Trophoblast cell (in vitro differentiated cells and primary cell): ENCODE data around the gene SMARCD3.

Source experiments
- DNase-seq, 2 donors: peaks; one replicate each; pipeline ENCODE4 v3.0.0-alpha.2; 2016
- H2AFZ ChIP-seq: 2 replicates; pipeline ENCODE4 v1.6.1; 2013; ENCODE audit warnings: low read length, moderate library complexity, mild to moderate bottlenecking; ENCODE audit not compliant: insufficient read depth, poor library complexity
- H2AK5ac ChIP-seq: 2 replicates; pipeline ENCODE4 v1.6.1; 2013; ENCODE audit warnings: mild to moderate bottlenecking, low read length
- H2BK120ac ChIP-seq: 2 replicates; pipeline ENCODE4 v1.6.1; 2013; ENCODE audit warnings: low read length, mild to moderate bottlenecking, moderate library complexity; ENCODE audit not compliant: insufficient read depth, poor library complexity
- H2BK12ac ChIP-seq: 2 replicates; pipeline ENCODE4 v1.6.1; 2013; ENCODE audit warnings: mild to moderate bottlenecking, low read length, moderate library complexity
- H2BK5ac ChIP-seq: 2 replicates; pipeline ENCODE4 v1.6.1; 2013; ENCODE audit warnings: low read length, low read depth, moderate library complexity, mild to moderate bottlenecking; ENCODE audit not compliant: poor library complexity
- H3K14ac ChIP-seq: 2 replicates; pipeline ENCODE4 v1.6.1; 2013; ENCODE audit warnings: mild to moderate bottlenecking, low read length
- H3K18ac ChIP-seq: 2 replicates; pipeline ENCODE4 v1.6.1; 2013; ENCODE audit warnings: mild to moderate bottlenecking, low read length
- H3K23ac ChIP-seq: 2 replicates; pipeline ENCODE4 v1.6.1; 2013; ENCODE audit warnings: low read length
- H3K27ac ChIP-seq: 2 replicates; pipeline ENCODE4 v1.5.1; 2013; ENCODE audit warnings: low read depth, mild to moderate bottlenecking, inconsistent platforms, low read length, moderate library complexity
- H3K27me3 ChIP-seq: 2 replicates; pipeline ENCODE4 v1.6.1; 2013; ENCODE audit warnings: inconsistent platforms, mild to moderate bottlenecking, low read length, moderate library complexity; ENCODE audit not compliant: insufficient read depth
- H3K36me3 ChIP-seq, 2 experiments: 1 replicate in 1 of 2; 2 replicates in 1 of 2; pipeline ENCODE4 v1.6.1; 2013; ENCODE audit warnings: low read length in 2 of 2, mild to moderate bottlenecking in 2 of 2, moderate library complexity in 1 of 2; ENCODE audit not compliant: insufficient read depth in 2 of 2, control insufficient read depth in 1 of 2
- H3K4ac ChIP-seq: 2 replicates; pipeline ENCODE4 v1.6.1; 2013; ENCODE audit warnings: low read depth, mild to moderate bottlenecking, low read length, moderate library complexity
- H3K4me1 ChIP-seq, 2 experiments: 1 replicate in 1 of 2; 2 replicates in 1 of 2; pipeline ENCODE4 v1.6.1; 2013; ENCODE audit warnings: low read length in 2 of 2, mild to moderate bottlenecking in 2 of 2, moderate library complexity in 1 of 2; ENCODE audit not compliant: insufficient read depth in 2 of 2, control insufficient read depth in 1 of 2
- H3K4me2 ChIP-seq: 2 replicates; pipeline ENCODE4 v1.6.1; 2013; ENCODE audit warnings: inconsistent platforms, mild to moderate bottlenecking, low read length, moderate library complexity
- H3K4me3 ChIP-seq: 2 replicates; pipeline ENCODE4 v1.5.1; 2013; ENCODE audit warnings: mild to moderate bottlenecking, low read depth, low read length, inconsistent platforms
- H3K79me1 ChIP-seq: one replicate; pipeline ENCODE4 v1.6.1; 2013; ENCODE audit warnings: low read length
- H3K79me2 ChIP-seq: 2 replicates; pipeline ENCODE4 v1.6.1; 2013; ENCODE audit warnings: low read length, mild to moderate bottlenecking; ENCODE audit not compliant: control insufficient read depth, insufficient read depth, poor library complexity
- H3K9ac ChIP-seq: 2 replicates; pipeline ENCODE4 v1.6.1; 2013; ENCODE audit warnings: mild to moderate bottlenecking, low read length
- H3K9me3 ChIP-seq: 2 replicates; pipeline ENCODE4 v1.6.1; 2013; ENCODE audit warnings: low read depth, mild to moderate bottlenecking, control low read depth, inconsistent platforms, low read length; ENCODE audit not compliant: insufficient read depth
- H4K12ac ChIP-seq: 2 replicates; pipeline ENCODE4 v1.6.1; 2013; ENCODE audit warnings: low read depth, mild to moderate bottlenecking, low read length, moderate library complexity
- H4K8ac ChIP-seq: 2 replicates; pipeline ENCODE4 v1.6.1; 2013; ENCODE audit warnings: low read depth, mild to moderate bottlenecking, low read length, moderate library complexity
- H4K91ac ChIP-seq: one replicate; pipeline ENCODE4 v1.6.1; 2013; ENCODE audit warnings: low read depth, mild to moderate bottlenecking, low read length, moderate library complexity
- WGBS: extraction: QIAGEN DNeasy Blood & Tissue Kit; methylation state at CpG from one replicate; pipeline ENCODE4 v1.1.7; 2013; ENCODE audit warnings: missing lambda C conversion rate; ENCODE audit not compliant: insufficient read length, insufficient coverage; ENCODE audit errors: extremely low coverage; 5-methylcytosine and 5-hydroxymethylcytosine counted together

Gene SMARCD3

GRCh38 chr7:151239837-151240459 is 8.5 kb downstream of the SMARCD3 start:
- no peak overlapping the region for H3K18ac ChIP-seq

GRCh38 chr7:151238924-151239836 is 9.3 kb downstream of the SMARCD3 start:
- peaks cover 53 to 60% of the 10 kb centered on the region in 2 experiments for H3K36me3 ChIP-seq
- no peak overlapping the region for H2BK5ac ChIP-seq
- no peak overlapping the region for H3K4me3 ChIP-seq
- H4K8ac ChIP-seq: no peak overlapping the region
- no peak overlapping the region for H3K9ac ChIP-seq
- H3K79me2 ChIP-seq: no peaks in the 10 kb centered on the region
- H2BK12ac ChIP-seq: no peak overlapping the region
- WGBS: no CpG with 5 or more reads among the region's 25 CpGs
- H2AK5ac ChIP-seq: no peak overlapping the region
- H3K27ac ChIP-seq: no peak overlapping the region
- H3K18ac ChIP-seq: no peak overlapping the region
- H3K27me3 ChIP-seq: no peaks in the 10 kb centered on the region
- H2BK120ac ChIP-seq: no peak overlapping the region
- H3K9me3 ChIP-seq: peaks cover 4% of the 10 kb centered on the region
- H3K14ac ChIP-seq: no peak overlapping the region
- H3K4me1 ChIP-seq: no peaks in the 10 kb centered on the region
- no peak for DNase-seq
- H2AFZ ChIP-seq: no peak overlapping the region
- no peak overlapping the region for H4K12ac ChIP-seq
- no peak overlapping the region for H3K4ac ChIP-seq
- no peak overlapping the region for H4K91ac ChIP-seq
- no peak overlapping the region for H3K4me2 ChIP-seq
- H3K23ac ChIP-seq: no peak overlapping the region
- H3K79me1 ChIP-seq: no peaks in the 10 kb centered on the region

More at GRCh38 chr7:151239837-151240459, 8.5 kb downstream of the SMARCD3 start:
- peaks cover 4% of the 10 kb centered on the region for H3K27me3 ChIP-seq
- no peak overlapping the region for H3K27ac ChIP-seq
- DNase-seq: no peak
- H3K4me3 ChIP-seq: no peak overlapping the region
- H2AFZ ChIP-seq: no peak overlapping the region
- no peak overlapping the region for H2BK12ac ChIP-seq
- H4K12ac ChIP-seq: no peak overlapping the region
- H3K4ac ChIP-seq: no peak overlapping the region
- no peak overlapping the region for H4K91ac ChIP-seq
- H3K79me2 ChIP-seq: no peaks in the 10 kb centered on the region
- no peak overlapping the region for H3K14ac ChIP-seq
- no peak overlapping the region for H3K9ac ChIP-seq
- H3K4me1 ChIP-seq: peaks cover under 1 to 1% of the 10 kb centered on the region in 2 experiments
- H3K36me3 ChIP-seq: peaks cover 50 to 56% of the 10 kb centered on the region in 2 experiments
- no CpG with 5 or more reads among the region's 11 CpGs for WGBS
- no peak overlapping the region for H2BK5ac ChIP-seq
- no peak overlapping the region for H2BK120ac ChIP-seq
- H2AK5ac ChIP-seq: no peak overlapping the region
- H3K79me1 ChIP-seq: no peaks in the 10 kb centered on the region
- H3K23ac ChIP-seq: no peak overlapping the region
- H3K4me2 ChIP-seq: no peak overlapping the region
- H4K8ac ChIP-seq: no peak overlapping the region
- H3K9me3 ChIP-seq: peaks cover 4% of the 10 kb centered on the region

DNA sequence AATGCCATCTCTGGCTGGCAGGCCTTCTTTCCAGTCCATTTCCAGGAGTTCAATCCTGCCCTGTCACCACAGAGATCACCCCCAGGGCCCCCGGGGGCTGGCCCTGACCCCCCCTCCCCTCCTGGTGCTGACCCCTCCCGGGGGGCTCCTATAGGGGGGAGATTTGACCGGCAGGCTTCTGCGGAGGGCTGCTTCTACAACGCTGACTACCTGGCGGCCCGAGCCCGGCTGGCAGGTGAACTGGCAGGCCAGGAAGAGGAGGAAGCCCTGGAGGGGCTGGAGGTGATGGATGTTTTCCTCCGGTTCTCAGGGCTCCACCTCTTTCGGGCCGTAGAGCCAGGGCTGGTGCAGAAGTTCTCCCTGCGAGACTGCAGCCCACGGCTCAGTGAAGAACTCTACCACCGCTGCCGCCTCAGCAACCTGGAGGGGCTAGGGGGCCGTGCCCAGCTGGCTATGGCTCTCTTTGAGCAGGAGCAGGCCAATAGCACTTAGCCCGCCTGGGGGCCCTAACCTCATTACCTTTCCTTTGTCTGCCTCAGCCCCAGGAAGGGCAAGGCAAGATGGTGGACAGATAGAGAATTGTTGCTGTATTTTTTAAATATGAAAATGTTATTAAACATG is 10.2 kb downstream of the SMARCD3 start:
- Histone ChIP-seq H2BK120ac (no peak overlapping the region), H3K27me3 (no peaks in the 10 kb centered on the region), H3K27ac (no peak overlapping the region), H2BK5ac (no peak overlapping the region), H3K4me2 (no peak overlapping the region), H3K36me3 (peaks cover 55 to 64% of the 10 kb centered on the region in 2 experiments), H3K9ac (no peak overlapping the region), H3K4me1 (peaks cover 1 to 6% of the 10 kb centered on the region in 2 experiments), H3K18ac (no peak overlapping the region), H4K8ac (no peak overlapping the region), H3K79me1 (no peaks in the 10 kb centered on the region), H3K79me2 (peaks cover 3% of the 10 kb centered on the region), H2AK5ac (no peak overlapping the region), H3K4me3 (no peak overlapping the region), H4K91ac (no peak overlapping the region), H3K4ac (no peak overlapping the region), H2BK12ac (no peak overlapping the region), H3K9me3 (peaks cover 4% of the 10 kb centered on the region), H4K12ac (no peak overlapping the region), H3K23ac (no peak overlapping the region), H2AFZ (no peak overlapping the region), H3K14ac (no peak overlapping the region)
- DNase-seq: no peak
- WGBS: no CpG with 5 or more reads among the region's 17 CpGs

GRCh38 chr7:151237244-151238189 is 11.0 kb downstream of the SMARCD3 start:
- H3K79me2 ChIP-seq: peaks cover 10% of the 10 kb centered on the region
- no peak overlapping the region for H2AK5ac ChIP-seq
- H2AFZ ChIP-seq: no peak overlapping the region
- no peak overlapping the region for H4K91ac ChIP-seq
- no peak overlapping the region for H3K4me2 ChIP-seq
- no peak overlapping the region for H3K23ac ChIP-seq
- no peak overlapping the region for H3K4ac ChIP-seq
- peaks cover 55 to 64% of the 10 kb centered on the region in 2 experiments for H3K36me3 ChIP-seq
- H3K14ac ChIP-seq: no peak overlapping the region
- no peak overlapping the region for H4K12ac ChIP-seq
- peaks cover 5% of the 10 kb centered on the region for H3K79me1 ChIP-seq
- peaks cover 4 to 10% of the 10 kb centered on the region in 2 experiments for H3K4me1 ChIP-seq
- H3K18ac ChIP-seq: no peak overlapping the region
- no peak overlapping the region for H3K9ac ChIP-seq
- no peak overlapping the region for H2BK120ac ChIP-seq
- H2BK5ac ChIP-seq: no peak overlapping the region
- H4K8ac ChIP-seq: no peak overlapping the region
- H3K4me3 ChIP-seq: no peak overlapping the region
- H3K27me3 ChIP-seq: no peaks in the 10 kb centered on the region
- no peak overlapping the region for H3K27ac ChIP-seq
- DNase-seq: no peak
- no peak overlapping the region for H2BK12ac ChIP-seq
- peaks cover 4% of the 10 kb centered on the region for H3K9me3 ChIP-seq
- WGBS: no CpG with 5 or more reads among the region's 44 CpGs
